Measurements from ENCODE around the gene NUDT19.
"Not testable (repeated sequence)": the region's sequence is repeated elsewhere in the genome, so short reads cannot be mapped to it uniquely, and the experiment has no call there.

Gene NUDT19

DNA sequence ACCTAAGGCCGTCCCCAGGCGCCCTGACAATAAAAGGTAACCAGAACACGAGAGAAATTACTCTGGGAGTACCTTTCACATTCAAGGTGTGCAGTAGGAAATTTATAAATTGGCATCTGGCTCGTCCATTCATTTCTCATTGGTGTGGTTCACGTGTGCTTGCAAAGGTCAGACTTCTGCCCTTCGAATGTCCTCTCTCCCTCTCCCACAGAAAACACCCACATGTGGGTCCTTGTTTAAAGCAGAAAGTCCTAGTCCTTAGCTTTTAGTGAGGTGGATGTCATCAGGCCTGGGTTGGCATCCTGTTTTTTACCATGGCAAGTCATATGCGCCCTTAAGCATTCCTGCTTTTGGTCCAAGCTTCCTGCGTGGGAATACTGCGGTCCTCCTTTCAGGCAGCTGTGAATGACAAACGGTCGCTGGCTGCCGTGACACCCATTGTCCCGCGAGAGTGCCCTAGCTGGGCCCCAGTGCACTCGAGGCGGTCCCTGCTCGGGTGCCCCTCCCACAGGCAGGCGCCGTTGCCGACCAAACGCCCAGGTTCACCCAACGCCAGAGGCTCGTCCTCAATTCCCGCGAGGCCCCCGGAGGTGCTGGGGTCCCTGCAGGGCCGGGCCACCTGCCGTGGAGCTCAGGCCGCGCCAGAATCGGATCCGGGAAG is at the start of gene NUDT19:
TSS of gene NUDT19 (plus strand) at position 531 of the 661 bp plus-strand sequence. CDS start 140 bp downstream, outside the sequence.
- TF ChIP-seq, protein P1, sequence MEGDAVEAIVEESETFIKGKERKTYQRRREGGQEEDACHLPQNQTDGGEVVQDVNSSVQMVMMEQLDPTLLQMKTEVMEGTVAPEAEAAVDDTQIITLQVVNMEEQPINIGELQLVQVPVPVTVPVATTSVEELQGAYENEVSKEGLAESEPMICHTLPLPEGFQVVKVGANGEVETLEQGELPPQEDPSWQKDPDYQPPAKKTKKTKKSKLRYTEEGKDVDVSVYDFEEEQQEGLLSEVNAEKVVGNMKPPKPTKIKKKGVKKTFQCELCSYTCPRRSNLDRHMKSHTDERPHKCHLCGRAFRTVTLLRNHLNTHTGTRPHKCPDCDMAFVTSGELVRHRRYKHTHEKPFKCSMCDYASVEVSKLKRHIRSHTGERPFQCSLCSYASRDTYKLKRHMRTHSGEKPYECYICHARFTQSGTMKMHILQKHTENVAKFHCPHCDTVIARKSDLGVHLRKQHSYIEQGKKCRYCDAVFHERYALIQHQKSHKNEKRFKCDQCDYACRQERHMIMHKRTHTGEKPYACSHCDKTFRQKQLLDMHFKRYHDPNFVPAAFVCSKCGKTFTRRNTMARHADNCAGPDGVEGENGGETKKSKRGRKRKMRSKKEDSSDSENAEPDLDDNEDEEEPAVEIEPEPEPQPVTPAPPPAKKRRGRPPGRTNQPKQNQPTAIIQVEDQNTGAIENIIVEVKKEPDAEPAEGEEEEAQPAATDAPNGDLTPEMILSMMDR (conservative IDR thresholded peaks at IDR 0.05; ENCODE audit: low read depth, low read length), result no peak
- peak within 1 kb of the TSS; percentile 71 for H3K4me3 ChIP-seq (ENCODE audit: low read depth, low read length)
- peak; percentile 77 for DNase-seq (ENCODE audit: low read depth)

DNA sequence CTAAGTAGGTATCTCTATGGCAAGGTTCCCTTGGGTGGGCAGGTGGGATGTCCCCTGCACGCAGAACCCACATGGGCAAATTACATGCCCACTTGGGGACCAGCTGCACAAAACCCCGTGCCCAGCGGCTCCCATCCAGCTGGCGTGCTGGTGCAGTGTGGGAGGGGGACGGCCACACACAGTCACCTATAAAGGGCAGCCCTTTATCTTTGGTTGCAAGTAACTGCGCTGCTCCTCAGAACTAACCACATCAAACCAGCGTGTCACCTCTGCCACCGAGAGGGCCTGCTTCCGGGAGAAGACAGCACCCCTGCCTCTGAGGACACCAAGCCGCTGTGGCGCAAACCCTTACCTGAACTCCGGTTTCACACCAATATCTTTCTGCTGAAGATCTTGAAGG is 48.9 kb upstream of the NUDT19 start:
- DNase-seq (ENCODE audit: low read depth), result no peak
- no peak overlapping the region for H3K4me3 ChIP-seq (ENCODE audit: low read depth, low read length)
- TF ChIP-seq, protein P1 (conservative IDR thresholded peaks at IDR 0.05; ENCODE audit: low read depth, low read length), result no peak

DNA sequence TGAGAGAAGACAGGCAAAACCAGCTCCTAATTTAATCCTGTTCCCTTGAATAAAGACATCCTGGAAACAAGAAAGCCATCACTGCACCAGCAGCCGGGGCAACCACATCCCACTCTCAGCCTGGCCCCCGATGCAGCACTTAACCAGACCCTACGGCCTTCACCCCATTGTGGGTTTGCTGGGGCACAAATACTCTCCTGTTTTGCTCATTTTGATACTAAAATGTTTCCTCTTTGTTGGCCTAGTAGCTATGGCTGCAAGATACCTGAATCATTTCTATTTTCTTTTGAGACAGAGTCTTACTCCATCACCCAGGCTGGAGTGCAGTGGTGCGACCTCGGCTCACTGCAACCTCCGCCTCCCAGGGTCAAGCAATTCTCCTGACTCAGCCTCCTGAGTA is 45.1 kb upstream of the NUDT19 start:
- no peak for DNase-seq (ENCODE audit: low read depth)
- TF ChIP-seq, protein P1 (conservative IDR thresholded peaks at IDR 0.05; ENCODE audit: low read depth, low read length), result no peak
- H3K4me3 ChIP-seq (ENCODE audit: low read depth, low read length), result no peak overlapping the region

DNA sequence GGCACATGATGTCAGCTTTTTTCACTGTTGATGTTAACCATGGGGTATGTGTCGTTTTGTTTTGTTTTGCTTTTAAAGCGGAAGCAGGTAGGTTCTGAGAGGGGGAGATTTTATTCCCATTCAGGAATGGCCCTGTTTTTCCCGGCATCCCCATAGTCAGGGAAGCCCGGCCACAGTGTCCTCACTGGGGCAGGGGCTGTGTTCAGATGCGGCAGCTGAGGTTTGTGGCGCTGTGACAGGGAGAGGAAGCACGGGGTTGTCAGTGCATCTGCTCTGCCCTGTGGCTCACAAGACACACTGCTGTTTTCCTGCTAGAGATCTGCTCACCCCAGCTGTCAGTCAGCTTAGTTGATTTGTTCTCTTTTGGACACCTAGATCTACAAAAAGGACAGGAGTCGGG is 44.3 kb upstream of the NUDT19 start:
- peak; percentile 13 for DNase-seq (ENCODE audit: low read depth)
- no peak overlapping the region for H3K4me3 ChIP-seq (ENCODE audit: low read depth, low read length)
- TF ChIP-seq, protein P1 (conservative IDR thresholded peaks at IDR 0.05; ENCODE audit: low read depth, low read length), result no peak

DNA sequence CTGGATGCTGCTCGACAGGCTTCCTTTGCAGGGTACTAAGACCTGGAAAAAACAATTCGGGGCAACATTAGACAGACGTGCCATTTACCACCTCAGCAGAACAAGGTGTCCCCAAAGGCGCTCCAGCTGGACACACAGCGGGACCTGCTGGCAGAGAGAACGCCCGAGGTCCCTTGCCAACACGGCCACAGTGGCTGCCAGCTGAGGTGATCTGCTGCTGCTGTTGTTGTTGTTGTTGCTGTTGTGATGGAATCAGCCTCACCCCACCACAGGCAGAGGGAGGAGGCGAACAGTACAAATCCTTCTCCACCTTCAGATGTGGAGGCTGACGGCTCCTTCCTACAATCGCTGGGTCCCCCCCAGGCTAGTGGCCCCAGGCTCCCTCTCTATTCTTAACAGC is 41.9 kb upstream of the NUDT19 start:
- no peak overlapping the region for H3K4me3 ChIP-seq (ENCODE audit: low read depth, low read length)
- TF ChIP-seq, protein P1 (conservative IDR thresholded peaks at IDR 0.05; ENCODE audit: low read depth, low read length), result no peak
- DNase-seq (ENCODE audit: low read depth), result no peak

DNA sequence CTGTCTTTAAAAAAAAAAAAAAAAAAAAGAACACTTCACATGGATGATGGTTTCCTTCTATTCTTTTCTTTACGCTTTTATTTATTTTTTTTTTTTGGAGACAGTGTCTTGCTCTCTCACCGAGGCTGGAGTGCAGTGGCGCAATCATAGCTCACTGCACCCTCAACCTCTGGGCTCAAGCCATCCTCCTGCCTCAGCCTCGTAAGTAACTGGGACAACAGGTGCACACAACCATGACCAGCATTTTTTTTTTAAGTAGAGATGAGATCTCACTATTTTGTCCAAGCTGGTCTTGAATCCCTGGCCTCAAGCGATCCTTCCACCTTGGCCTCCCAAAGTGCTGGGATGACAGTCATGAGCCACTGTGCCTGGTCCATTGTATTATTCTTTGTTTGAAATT is 41.0 kb upstream of the NUDT19 start:
- TF ChIP-seq, protein P1 (conservative IDR thresholded peaks at IDR 0.05; ENCODE audit: low read depth, low read length), result no peak
- H3K4me3 ChIP-seq (ENCODE audit: low read depth, low read length), result no peak overlapping the region
- no peak for DNase-seq (ENCODE audit: low read depth)

DNA sequence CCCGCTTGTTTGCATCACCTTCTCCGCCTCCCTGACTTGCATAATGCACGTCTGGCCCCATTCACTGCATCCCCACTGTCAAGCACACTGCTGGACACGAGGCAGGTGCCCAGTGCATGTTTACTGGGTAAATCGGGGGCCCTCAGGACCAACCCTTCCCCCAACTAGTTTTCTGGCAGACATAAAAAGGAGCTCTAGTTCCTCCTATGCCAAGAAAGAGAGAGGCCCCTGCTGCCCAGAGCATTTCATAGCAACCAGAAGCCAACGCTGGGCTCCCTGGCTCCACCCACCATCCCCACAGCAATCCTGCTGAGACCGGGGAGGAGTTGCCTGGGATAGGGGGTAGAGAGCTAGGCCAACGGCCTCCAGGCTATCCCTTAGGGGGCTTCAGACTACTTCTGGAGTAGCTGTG is 39.9 kb upstream of the NUDT19 start:
- DNase-seq (ENCODE audit: low read depth), result peak; percentile 65
- H3K4me3 ChIP-seq (ENCODE audit: low read depth, low read length), result no peak overlapping the region
- TF ChIP-seq, protein P1 (conservative IDR thresholded peaks at IDR 0.05; ENCODE audit: low read depth, low read length), result peak; percentile 34

DNA sequence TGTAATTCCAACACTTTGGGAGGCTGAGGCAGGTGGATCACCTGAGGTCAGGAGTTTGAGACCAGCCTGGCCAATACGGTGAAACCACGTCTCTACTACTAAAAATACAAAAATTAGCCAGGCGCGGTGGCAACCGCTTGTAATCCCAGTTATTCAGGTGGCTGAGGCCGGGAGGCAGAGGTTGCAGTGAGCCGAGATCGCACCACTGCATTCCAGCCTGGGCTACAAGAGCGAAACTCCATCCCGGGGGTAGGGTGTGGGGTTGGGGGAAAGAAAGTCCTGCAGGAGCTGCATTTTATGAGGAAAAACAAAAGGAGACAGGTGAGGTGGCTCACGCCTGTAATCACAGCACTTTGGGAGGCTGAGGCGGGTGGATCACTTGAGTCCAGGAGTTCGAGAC is 39.3 kb upstream of the NUDT19 start:
- H3K4me3 ChIP-seq (ENCODE audit: low read depth, low read length); DNase-seq (ENCODE audit: low read depth): not testable (repeated sequence)

All from choroid plexus epithelial cell (primary cell).